Stimulated activated CD4-positive, alpha-beta T cell treated with anti-CD3 and anti-CD28 coated beads, Interleukin-2, amount 100 ng/mL, for 48 hours (primary cell): ENCODE measurements around the gene FBXL7.

Experiments
- DNase-seq, 2 donors: peaks; one replicate each; pipeline ENCODE4 v3.0.0-alpha.2; 2020

FBXL7 gene

GRCh38 chr5:15977851-15978250, 477.9 kb downstream of the FBXL7 start:
- DNase-seq, result no peak

- no peak for DNase-seq
These were observed 480.9 kb downstream of the FBXL7 start for GRCh38 chr5:15980835-15981234.

GRCh38 chr5:15983392-15983791, 483.4 kb downstream of the FBXL7 start:
- no peak for DNase-seq
